ENCODE results near the gene C1orf35.

Gene C1orf35

DNA sequence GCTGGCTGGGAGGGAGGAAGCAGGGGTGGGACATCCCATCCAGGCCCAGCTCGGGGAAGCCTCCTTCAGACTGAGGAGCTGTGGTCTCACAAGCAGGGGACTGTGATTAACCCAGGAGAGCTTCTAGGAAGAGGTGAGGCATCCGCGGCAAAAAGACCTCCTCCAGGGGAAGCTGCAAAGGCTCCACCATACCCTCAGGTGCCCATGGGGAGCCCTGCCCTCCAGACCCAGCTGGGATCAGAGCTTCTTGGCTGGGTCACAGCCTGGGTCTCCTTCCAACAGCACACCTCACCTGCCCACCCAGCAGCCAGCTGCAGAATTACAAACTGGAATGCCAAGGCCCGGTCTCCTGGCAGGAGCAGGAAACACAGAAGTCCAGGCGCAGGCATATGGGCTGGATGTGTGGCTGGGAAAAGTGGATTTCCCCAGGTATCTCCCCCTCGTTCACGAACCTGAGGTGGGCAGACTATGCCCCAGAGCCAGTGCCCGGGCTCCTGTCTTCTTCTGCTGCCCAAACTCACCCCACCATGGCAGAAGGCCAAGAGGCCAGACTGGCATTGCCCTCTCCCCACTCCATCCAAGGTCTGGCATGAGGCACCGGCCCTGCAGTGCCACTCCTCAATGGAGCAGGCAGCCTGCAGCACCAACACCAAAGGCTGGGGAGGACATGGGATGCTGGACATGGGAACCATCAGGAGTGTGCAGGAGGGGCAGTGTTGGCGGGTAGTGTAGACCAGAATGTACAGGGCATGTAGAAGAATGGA, 36.1 kb downstream of the C1orf35 start:
- TF ChIP-seq CEBPB (IDR thresholded peaks at IDR 0.05) = no peak
- no peak for TF ChIP-seq FOXM1 (IDR thresholded peaks at IDR 0.05; ENCODE audit: borderline replicate concordance, low read depth)
- TF ChIP-seq NFIC (IDR thresholded peaks at IDR 0.05) = no peak
- TF ChIP-seq TCF12 (IDR thresholded peaks at IDR 0.05; ENCODE audit: low read depth) = no peak
- TF ChIP-seq, protein P1, sequence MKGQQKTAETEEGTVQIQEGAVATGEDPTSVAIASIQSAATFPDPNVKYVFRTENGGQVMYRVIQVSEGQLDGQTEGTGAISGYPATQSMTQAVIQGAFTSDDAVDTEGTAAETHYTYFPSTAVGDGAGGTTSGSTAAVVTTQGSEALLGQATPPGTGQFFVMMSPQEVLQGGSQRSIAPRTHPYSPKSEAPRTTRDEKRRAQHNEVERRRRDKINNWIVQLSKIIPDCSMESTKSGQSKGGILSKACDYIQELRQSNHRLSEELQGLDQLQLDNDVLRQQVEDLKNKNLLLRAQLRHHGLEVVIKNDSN (IDR thresholded peaks at IDR 0.05) = no peak
- TF ChIP-seq TAF1 (IDR thresholded peaks at IDR 0.05; ENCODE audit: low read depth) = no peak

DNA sequence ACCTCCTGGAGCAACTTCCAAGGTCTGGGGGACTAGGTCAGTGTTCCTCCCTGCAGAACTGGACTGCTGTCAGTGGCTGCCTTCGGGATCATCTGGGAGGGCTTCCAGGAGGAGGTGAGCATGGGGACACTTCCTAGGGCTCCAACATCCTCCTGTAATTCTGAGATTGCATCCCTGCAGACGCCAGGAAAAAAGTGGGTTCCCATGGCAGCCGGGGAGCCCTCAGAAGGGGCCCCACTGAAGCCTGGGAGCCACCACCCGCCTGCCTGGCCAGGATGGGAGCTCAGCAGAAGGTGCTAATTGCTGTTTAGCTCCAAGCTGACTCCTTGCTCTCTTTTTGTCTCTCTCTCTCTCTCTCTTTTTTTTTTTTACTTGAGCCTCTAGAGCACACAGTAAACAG, 36.7 kb downstream of the C1orf35 start:
- no peak for TF ChIP-seq CEBPB (IDR thresholded peaks at IDR 0.05)
- TF ChIP-seq TEAD4 (IDR thresholded peaks at IDR 0.05) = no peak
- TF ChIP-seq, protein P1 (IDR thresholded peaks at IDR 0.05) = no peak
- TF ChIP-seq ZBTB7A (IDR thresholded peaks at IDR 0.05; ENCODE audit: low read depth) = no peak
- TF ChIP-seq YY1 (IDR thresholded peaks at IDR 0.05; ENCODE audit: low read depth) = no peak
- TF ChIP-seq MAX (IDR thresholded peaks at IDR 0.05) = no peak
- no peak for TF ChIP-seq EGR1 (IDR thresholded peaks at IDR 0.05)
- no peak for TF ChIP-seq FOXM1 (IDR thresholded peaks at IDR 0.05; ENCODE audit: borderline replicate concordance, low read depth)
- TF ChIP-seq EP300 (IDR thresholded peaks at IDR 0.05; ENCODE audit: borderline replicate concordance) = no peak
- TF ChIP-seq, protein P2, sequence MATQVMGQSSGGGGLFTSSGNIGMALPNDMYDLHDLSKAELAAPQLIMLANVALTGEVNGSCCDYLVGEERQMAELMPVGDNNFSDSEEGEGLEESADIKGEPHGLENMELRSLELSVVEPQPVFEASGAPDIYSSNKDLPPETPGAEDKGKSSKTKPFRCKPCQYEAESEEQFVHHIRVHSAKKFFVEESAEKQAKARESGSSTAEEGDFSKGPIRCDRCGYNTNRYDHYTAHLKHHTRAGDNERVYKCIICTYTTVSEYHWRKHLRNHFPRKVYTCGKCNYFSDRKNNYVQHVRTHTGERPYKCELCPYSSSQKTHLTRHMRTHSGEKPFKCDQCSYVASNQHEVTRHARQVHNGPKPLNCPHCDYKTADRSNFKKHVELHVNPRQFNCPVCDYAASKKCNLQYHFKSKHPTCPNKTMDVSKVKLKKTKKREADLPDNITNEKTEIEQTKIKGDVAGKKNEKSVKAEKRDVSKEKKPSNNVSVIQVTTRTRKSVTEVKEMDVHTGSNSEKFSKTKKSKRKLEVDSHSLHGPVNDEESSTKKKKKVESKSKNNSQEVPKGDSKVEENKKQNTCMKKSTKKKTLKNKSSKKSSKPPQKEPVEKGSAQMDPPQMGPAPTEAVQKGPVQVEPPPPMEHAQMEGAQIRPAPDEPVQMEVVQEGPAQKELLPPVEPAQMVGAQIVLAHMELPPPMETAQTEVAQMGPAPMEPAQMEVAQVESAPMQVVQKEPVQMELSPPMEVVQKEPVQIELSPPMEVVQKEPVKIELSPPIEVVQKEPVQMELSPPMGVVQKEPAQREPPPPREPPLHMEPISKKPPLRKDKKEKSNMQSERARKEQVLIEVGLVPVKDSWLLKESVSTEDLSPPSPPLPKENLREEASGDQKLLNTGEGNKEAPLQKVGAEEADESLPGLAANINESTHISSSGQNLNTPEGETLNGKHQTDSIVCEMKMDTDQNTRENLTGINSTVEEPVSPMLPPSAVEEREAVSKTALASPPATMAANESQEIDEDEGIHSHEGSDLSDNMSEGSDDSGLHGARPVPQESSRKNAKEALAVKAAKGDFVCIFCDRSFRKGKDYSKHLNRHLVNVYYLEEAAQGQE (IDR thresholded peaks at IDR 0.05; ENCODE audit: low read depth) = no peak
- TF ChIP-seq TCF12 (IDR thresholded peaks at IDR 0.05; ENCODE audit: low read depth) = no peak
- TF ChIP-seq TAF1 (IDR thresholded peaks at IDR 0.05; ENCODE audit: low read depth) = no peak

DNA sequence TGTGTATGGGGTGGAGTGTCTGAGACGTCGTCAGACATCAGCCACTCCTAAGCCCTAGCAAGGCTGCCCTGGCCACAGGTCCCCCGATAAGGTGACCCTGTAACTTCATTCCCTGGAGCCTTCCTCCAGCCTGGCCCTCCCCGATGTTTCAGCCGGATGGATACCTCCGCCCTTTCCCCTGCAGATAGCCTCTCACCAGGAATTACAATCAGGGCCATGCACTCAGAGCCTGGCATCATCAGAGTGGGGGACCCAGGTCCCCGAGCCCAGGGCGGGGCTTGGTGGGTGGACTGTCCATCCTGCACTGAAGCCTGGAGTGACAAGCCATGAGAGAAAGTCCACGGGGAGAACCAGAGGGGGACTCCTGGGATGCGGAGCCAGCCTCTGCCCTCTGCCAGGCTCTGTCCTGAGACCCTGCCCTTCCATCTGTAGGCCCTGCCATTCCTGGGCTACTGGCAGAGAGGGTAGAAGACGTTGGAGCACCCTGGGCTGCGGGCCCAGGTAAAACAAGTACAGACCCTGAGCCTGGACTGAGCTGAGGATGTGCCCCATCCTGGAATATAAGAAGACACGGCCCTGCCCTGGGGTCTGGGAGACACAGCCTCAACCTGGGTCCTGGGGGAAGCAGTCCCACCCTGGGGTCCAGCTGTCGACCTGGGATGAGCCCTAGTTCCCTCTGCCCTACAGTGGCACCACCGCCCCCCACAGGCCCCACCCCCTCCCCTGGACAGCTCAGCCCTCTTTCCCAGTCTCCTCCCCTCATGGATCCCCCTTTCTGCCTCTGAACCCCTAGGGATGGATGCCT, 37.4 kb downstream of the C1orf35 start:
- TF ChIP-seq, protein P1 (IDR thresholded peaks at IDR 0.05) = no peak
- TF ChIP-seq YY1 (IDR thresholded peaks at IDR 0.05; ENCODE audit: low read depth) = no peak
- TF ChIP-seq NFIC (IDR thresholded peaks at IDR 0.05) = no peak
- TF ChIP-seq CREB1 (IDR thresholded peaks at IDR 0.05; ENCODE audit: low read depth) = no peak
- no peak for TF ChIP-seq CEBPB (IDR thresholded peaks at IDR 0.05)

GRCh38 chr1:228064741-228065542, 38.2 kb downstream of the C1orf35 start:
- no peak for TF ChIP-seq CREB1 (IDR thresholded peaks at IDR 0.05; ENCODE audit: low read depth)
- TF ChIP-seq, protein P2 (IDR thresholded peaks at IDR 0.05; ENCODE audit: low read depth) = no peak
- TF ChIP-seq ZBTB7A (IDR thresholded peaks at IDR 0.05; ENCODE audit: low read depth) = no peak
- no peak for TF ChIP-seq TAF1 (IDR thresholded peaks at IDR 0.05; ENCODE audit: low read depth)
- TF ChIP-seq TCF12 (IDR thresholded peaks at IDR 0.05; ENCODE audit: low read depth) = no peak
- TF ChIP-seq MAX (IDR thresholded peaks at IDR 0.05) = no peak
- TF ChIP-seq, protein P1 (IDR thresholded peaks at IDR 0.05) = no peak
- no peak for TF ChIP-seq RAD21 (IDR thresholded peaks at IDR 0.05; ENCODE audit: low read depth)

Measured in Ishikawa (cell line).